Effector memory CD4-positive, alpha-beta T cell (primary cell): ENCODE results near the gene CHST3.

Experiments
- DNase-seq, 3 donors: peaks; one replicate each; pipeline ENCODE4 v3.0.0-alpha.2; 2020
- H3K27ac ChIP-seq: 2 replicates; pipeline ENCODE4 v1.7.0; 2013; ENCODE audit warnings: mild to moderate bottlenecking, low read length, moderate library complexity; ENCODE audit not compliant: insufficient read depth, poor library complexity, severe bottlenecking
- H3K27me3 ChIP-seq: replicated peaks from 2 replicates; pipeline ENCODE4 v1.7.0; 2013; ENCODE audit warnings: mild to moderate bottlenecking, low read length; ENCODE audit not compliant: insufficient read depth, control insufficient read depth, poor library complexity, severe bottlenecking
- H3K36me3 ChIP-seq: 2 replicates; pipeline ENCODE4 v1.7.0; 2013; ENCODE audit warnings: mild to moderate bottlenecking, low read length, moderate library complexity; ENCODE audit not compliant: control insufficient read depth, insufficient read depth
- H3K4me1 ChIP-seq: 2 replicates; pipeline ENCODE4 v1.7.0; 2013; ENCODE audit warnings: low read length, mild to moderate bottlenecking; ENCODE audit not compliant: control insufficient read depth, insufficient read depth, poor library complexity, severe bottlenecking
- H3K4me3 ChIP-seq: 2 replicates; pipeline ENCODE4 v1.7.0; 2013; ENCODE audit warnings: low read length, low read depth, mild to moderate bottlenecking; ENCODE audit not compliant: insufficient read depth, poor library complexity, severe bottlenecking
- H3K9me3 ChIP-seq: 2 replicates; pipeline ENCODE4 v1.7.0; 2013; ENCODE audit warnings: mild to moderate bottlenecking, low read length, moderate library complexity; ENCODE audit not compliant: control insufficient read depth

Gene CHST3

GRCh38 chr10:71989661-71990454, 25.7 kb downstream of the CHST3 start:
- no peaks in the 10 kb centered on the region for H3K36me3 ChIP-seq
- no peak overlapping the region for H3K27ac ChIP-seq
- H3K4me3 ChIP-seq: no peak overlapping the region
- peaks cover 3% of the 10 kb centered on the region for H3K27me3 ChIP-seq
- H3K4me1 ChIP-seq: no peaks in the 10 kb centered on the region
- no peaks in the 10 kb centered on the region for H3K9me3 ChIP-seq
- DNase-seq: no peak

GRCh38 chr10:71990706-71991269, 26.6 kb downstream of the CHST3 start:
- H3K36me3 ChIP-seq: no peaks in the 10 kb centered on the region
- no peak for DNase-seq

GRCh38 chr10:71995449-71995848, 31.3 kb downstream of the CHST3 start:
- DNase-seq: no peak
- H3K36me3 ChIP-seq: no peaks in the 10 kb centered on the region
- H3K4me1 ChIP-seq: no peaks in the 10 kb centered on the region
- H3K27me3 ChIP-seq: peaks cover 3% of the 10 kb centered on the region
- H3K4me3 ChIP-seq: no peak overlapping the region
- H3K9me3 ChIP-seq: no peaks in the 10 kb centered on the region
- H3K27ac ChIP-seq: no peak overlapping the region

More at GRCh38 chr10:71990706-71991269, 26.6 kb downstream of the CHST3 start:
- Histone ChIP-seq H3K27me3 (peaks cover 3% of the 10 kb centered on the region), H3K4me1 (no peaks in the 10 kb centered on the region), H3K4me3 (no peak overlapping the region), H3K9me3 (no peaks in the 10 kb centered on the region), H3K27ac (no peak overlapping the region)

GRCh38 chr10:71995887-71996575, 31.8 kb downstream of the CHST3 start:
- no peaks in the 10 kb centered on the region for H3K27me3 ChIP-seq
- H3K4me3 ChIP-seq: no peak overlapping the region
- H3K4me1 ChIP-seq: no peaks in the 10 kb centered on the region
- H3K27ac ChIP-seq: no peak overlapping the region
- H3K9me3 ChIP-seq: no peaks in the 10 kb centered on the region
- no peak for DNase-seq
- no peaks in the 10 kb centered on the region for H3K36me3 ChIP-seq

- no peak for DNase-seq
- Histone ChIP-seq H3K36me3 (no peaks in the 10 kb centered on the region), H3K27me3 (no peaks in the 10 kb centered on the region), H3K9me3 (no peaks in the 10 kb centered on the region), H3K4me3 (no peak overlapping the region), H3K4me1 (no peaks in the 10 kb centered on the region), H3K27ac (no peak overlapping the region)
Observed at GRCh38 chr10:71996592-71997371, 32.6 kb downstream of the CHST3 start.

- Histone ChIP-seq H3K36me3 (no peaks in the 10 kb centered on the region), H3K4me3 (no peak overlapping the region), H3K27me3 (no peaks in the 10 kb centered on the region), H3K9me3 (no peaks in the 10 kb centered on the region), H3K4me1 (no peaks in the 10 kb centered on the region), H3K27ac (no peak overlapping the region)
- DNase-seq: no peak
Observed at GRCh38 chr10:71998119-71998839, 34.1 kb downstream of the CHST3 start.

GRCh38 chr10:71998840-71999194, 34.6 kb downstream of the CHST3 start:
- H3K4me1 ChIP-seq: no peaks in the 10 kb centered on the region
- DNase-seq: no peak
- H3K4me3 ChIP-seq: no peak overlapping the region

GRCh38 chr10:71999360-72000072, 35.3 kb downstream of the CHST3 start:
- H3K9me3 ChIP-seq: no peaks in the 10 kb centered on the region
- no peaks in the 10 kb centered on the region for H3K27me3 ChIP-seq
- no peak overlapping the region for H3K27ac ChIP-seq
- DNase-seq: no peak
- no peaks in the 10 kb centered on the region for H3K4me1 ChIP-seq
- H3K36me3 ChIP-seq: no peaks in the 10 kb centered on the region
- no peak overlapping the region for H3K4me3 ChIP-seq

More at GRCh38 chr10:71998840-71999194, 34.6 kb downstream of the CHST3 start:
- H3K9me3 ChIP-seq: no peaks in the 10 kb centered on the region
- no peaks in the 10 kb centered on the region for H3K36me3 ChIP-seq
- no peaks in the 10 kb centered on the region for H3K27me3 ChIP-seq
- H3K27ac ChIP-seq: no peak overlapping the region
